Urinary bladder (tissue), 4 donors: Measurements from ENCODE around the gene IFNA21. TPM values are rescaled to one million over a fixed set of nuclear protein-coding genes. Genes with fewer than 3 reads are reported as not detected.
"Not testable (repeated sequence)": the region's sequence is repeated elsewhere in the genome, so short reads cannot be mapped to it uniquely, and the experiment has no call there.

Experiments
- DNase-seq: peaks from one replicate; pipeline ENCODE4 v3.0.0-alpha.2; 2015; ENCODE audit errors: extremely low spot score
- H3K27ac ChIP-seq: one replicate; pipeline ENCODE4 v1.5.1; 2013; ENCODE audit warnings: low read depth, mild to moderate bottlenecking, moderate library complexity
- H3K36me3 ChIP-seq: one replicate; pipeline ENCODE4 v1.6.1; 2013; ENCODE audit warnings: mild to moderate bottlenecking, moderate library complexity; ENCODE audit not compliant: insufficient read depth
- H3K4me1 ChIP-seq: one replicate; pipeline ENCODE4 v1.6.1; 2013; ENCODE audit warnings: mild to moderate bottlenecking, moderate library complexity; ENCODE audit not compliant: insufficient read depth
- H3K4me3 ChIP-seq: one replicate; pipeline ENCODE4 v1.5.1; 2013; ENCODE audit warnings: low read depth, low read length
- WGBS: extraction: QIAGEN DNeasy Blood & Tissue Kit; methylation state at CpG from one replicate; pipeline ENCODE4 v1.1.7; 2013; 5-methylcytosine and 5-hydroxymethylcytosine counted together
- polyA plus RNA-seq: library from polyadenylated mRNA; stranded (reverse); fragments of 200-250 nt; gene quantifications from one replicate; pipeline ENCODE4 v1.2.3, GENCODE V29; 2013
- total RNA-seq: library from RNA; depleted of rRNA; stranded (reverse); fragments of >200 nt; gene quantifications from one replicate; pipeline ENCODE4 v1.2.3, GENCODE V29; 2014
- donor health status: healthy with polysubstance abuse.
- donor health status: healthy.

The IFNA21 gene
- total RNA-seq (not detected), polyA plus RNA-seq (not detected)

- H3K36me3 ChIP-seq, H3K4me3 ChIP-seq, DNase-seq, H3K27ac ChIP-seq, H3K4me1 ChIP-seq: not testable (repeated sequence)
- 84% methylated on average over 2 of the region's 2 CpGs for WGBS
Measured at GRCh38 chr9:21166560-21166959, at the start of gene IFNA21. Gene IFNA21, minus strand, starts transcription at chr9:21166660. Its CDS starts 48 bp downstream, at chr9:21166612.

GRCh38 chr9:21213411-21214326 is 47.2 kb upstream of the IFNA21 start:
- not testable (repeated sequence) for DNase-seq, H3K4me3 ChIP-seq, H3K36me3 ChIP-seq, H3K4me1 ChIP-seq, H3K27ac ChIP-seq
- 36% methylated on average over 5 of the region's 5 CpGs for WGBS

GRCh38 chr9:21212160-21212559 is 45.7 kb upstream of the IFNA21 start:
- not testable (repeated sequence) for H3K4me1 ChIP-seq, H3K4me3 ChIP-seq, DNase-seq, H3K36me3 ChIP-seq, H3K27ac ChIP-seq
- WGBS = 55% methylated on average over 2 of the region's 2 CpGs

GRCh38 chr9:21210782-21211181 is 44.3 kb upstream of the IFNA21 start:
- H3K27ac ChIP-seq, H3K4me3 ChIP-seq, DNase-seq, H3K4me1 ChIP-seq, H3K36me3 ChIP-seq: not testable (repeated sequence)
- 94% methylated on average over 2 of the region's 2 CpGs for WGBS

GRCh38 chr9:21210311-21210710 is 43.9 kb upstream of the IFNA21 start:
- 93% methylated on average over 7 of the region's 7 CpGs for WGBS
- Histone ChIP-seq H3K36me3 (no peaks in the 10 kb centered on the region), H3K4me1 (no peaks in the 10 kb centered on the region), H3K27ac (no peak overlapping the region), H3K4me3 (no peak overlapping the region)
- no peak for DNase-seq

GRCh38 chr9:21207043-21207442 is 40.6 kb upstream of the IFNA21 start, which contains the start of gene IFNA10:
Gene IFNA10, minus strand, starts transcription at chr9:21207143. Its CDS starts 46 bp downstream, at chr9:21207097.
- DNase-seq, H3K36me3 ChIP-seq, H3K27ac ChIP-seq, H3K4me3 ChIP-seq, H3K4me1 ChIP-seq: not testable (repeated sequence)
- 87% methylated on average over 3 of the region's 3 CpGs for WGBS

GRCh38 chr9:21205204-21205603 is 38.7 kb upstream of the IFNA21 start:
- no peak overlapping the region for H3K27ac ChIP-seq
- no peaks in the 10 kb centered on the region for H3K36me3 ChIP-seq
- DNase-seq = no peak
- no peaks in the 10 kb centered on the region for H3K4me1 ChIP-seq
- no peak overlapping the region for H3K4me3 ChIP-seq

- 71% methylated on average over 4 of the region's 4 CpGs for WGBS
- H3K4me3 ChIP-seq, H3K4me1 ChIP-seq, H3K27ac ChIP-seq, H3K36me3 ChIP-seq, DNase-seq: not testable (repeated sequence)
Measured at GRCh38 chr9:21202105-21202504, 35.6 kb upstream of the IFNA21 start, which contains the start of gene IFNA7. Gene IFNA7, minus strand, starts transcription at chr9:21202205. Its CDS starts 40 bp downstream, at chr9:21202165.

GRCh38 chr9:21194867-21195776 is 28.7 kb upstream of the IFNA21 start:
- not testable (repeated sequence) for DNase-seq, H3K36me3 ChIP-seq, H3K27ac ChIP-seq, H3K4me1 ChIP-seq, H3K4me3 ChIP-seq
- WGBS = 38% methylated on average over 6 of the region's 6 CpGs

- H3K27ac ChIP-seq, H3K4me3 ChIP-seq, H3K4me1 ChIP-seq, H3K36me3 ChIP-seq, DNase-seq: not testable (repeated sequence)
- 89% methylated on average over 3 of the region's 3 CpGs for WGBS
Measured at GRCh38 chr9:21187487-21187886, 21.0 kb upstream of the IFNA21 start, which contains the start of gene IFNA4. Gene IFNA4, minus strand, starts transcription at chr9:21187587. Its CDS starts 56 bp downstream, at chr9:21187531.

- not testable (repeated sequence) for H3K36me3 ChIP-seq, DNase-seq, H3K27ac ChIP-seq, H3K4me3 ChIP-seq, H3K4me1 ChIP-seq
- WGBS = 48% methylated on average over 4 of the region's 4 CpGs
Measured at GRCh38 chr9:21182810-21183736, 16.6 kb upstream of the IFNA21 start.

- no peaks in the 10 kb centered on the region for H3K4me1 ChIP-seq
- no peak for DNase-seq
- no peak overlapping the region for H3K4me3 ChIP-seq
- H3K36me3 ChIP-seq = no peaks in the 10 kb centered on the region
- WGBS = 78% methylated on average over 2 of the region's 2 CpGs
- no peak overlapping the region for H3K27ac ChIP-seq
Measured at GRCh38 chr9:21174671-21175070, 8.2 kb upstream of the IFNA21 start.

GRCh38 chr9:21172156-21172555 is 5.7 kb upstream of the IFNA21 start:
- no peak overlapping the region for H3K27ac ChIP-seq
- H3K4me1 ChIP-seq = no peaks in the 10 kb centered on the region
- no peak overlapping the region for H3K4me3 ChIP-seq
- H3K36me3 ChIP-seq = no peaks in the 10 kb centered on the region
- no peak for DNase-seq
- WGBS = 91% methylated on average over 3 of the region's 3 CpGs
